Fibroblast of villous mesenchyme (primary cell): ENCODE results near the gene FKBP10. TPM values are rescaled to one million over a fixed set of nuclear protein-coding genes. Genes with fewer than 3 reads are reported as not detected.
A peak's percentile ranks its signal among the peaks of the same experiment; 100 is the strongest.

Experiments
- DNase-seq: peaks from one replicate; pipeline ENCODE4 v3.0.0-alpha.2; 2010; ENCODE audit warnings: low read depth
- H3K4me3 ChIP-seq: 2 replicates; pipeline ENCODE4 v1.5.1; 2011; ENCODE audit warnings: low read depth, mild to moderate bottlenecking, low read length
- total RNA-seq: library from RNA; depleted of rRNA; stranded (reverse); fragments of >200 nt; gene quantifications from 2 replicates; pipeline ENCODE4 v1.2.3, GENCODE V29; 2012
- TF ChIP-seq, protein P1 (sequence below): IDR thresholded peaks from 2 replicates; pipeline ENCODE4 v1.5.1; 2012; ENCODE audit warnings: low read depth, mild to moderate bottlenecking, low read length; ENCODE audit not compliant: insufficient read depth

The FKBP10 gene
- 191 and 228 TPM in 2 replicates for total RNA-seq

DNA sequence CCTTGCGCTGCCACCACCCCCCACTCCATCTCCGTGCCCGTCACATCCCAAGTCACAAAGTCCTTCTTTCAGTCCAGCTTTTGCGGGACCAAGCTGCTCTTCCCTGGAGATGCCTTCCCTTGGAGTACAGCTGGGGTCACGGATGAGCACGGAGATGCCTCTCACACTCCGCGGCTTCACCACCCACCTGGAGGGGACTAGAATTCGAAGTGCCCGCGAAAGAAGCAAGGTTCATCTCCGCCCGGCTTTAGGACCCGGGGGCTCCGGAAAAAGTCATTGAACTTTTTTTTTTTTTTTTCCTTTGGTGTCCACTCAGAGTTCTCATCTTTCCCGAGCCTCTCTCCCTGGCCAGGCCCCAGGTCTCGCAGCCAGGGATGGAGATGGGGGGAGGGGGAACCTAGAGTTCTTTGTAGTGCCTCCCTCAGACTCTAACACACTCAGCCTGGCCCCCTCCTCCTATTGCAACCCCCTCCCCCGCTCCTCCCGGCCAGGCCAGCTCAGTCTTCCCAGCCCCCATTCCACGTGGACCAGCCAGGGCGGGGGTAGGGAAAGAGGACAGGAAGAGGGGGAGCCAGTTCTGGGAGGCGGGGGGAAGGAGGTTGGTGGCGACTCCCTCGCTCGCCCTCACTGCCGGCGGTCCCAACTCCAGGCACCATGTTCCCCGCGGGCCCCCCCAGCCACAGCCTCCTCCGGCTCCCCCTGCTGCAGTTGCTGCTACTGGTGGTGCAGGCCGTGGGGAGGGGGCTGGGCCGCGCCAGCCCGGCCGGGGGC, at the start of gene FKBP10:
FKBP10 (plus strand) TSS at position 624 of the 771 bp plus-strand sequence; CDS start at position 655, 31 bp downstream.
- TF ChIP-seq, protein P1, sequence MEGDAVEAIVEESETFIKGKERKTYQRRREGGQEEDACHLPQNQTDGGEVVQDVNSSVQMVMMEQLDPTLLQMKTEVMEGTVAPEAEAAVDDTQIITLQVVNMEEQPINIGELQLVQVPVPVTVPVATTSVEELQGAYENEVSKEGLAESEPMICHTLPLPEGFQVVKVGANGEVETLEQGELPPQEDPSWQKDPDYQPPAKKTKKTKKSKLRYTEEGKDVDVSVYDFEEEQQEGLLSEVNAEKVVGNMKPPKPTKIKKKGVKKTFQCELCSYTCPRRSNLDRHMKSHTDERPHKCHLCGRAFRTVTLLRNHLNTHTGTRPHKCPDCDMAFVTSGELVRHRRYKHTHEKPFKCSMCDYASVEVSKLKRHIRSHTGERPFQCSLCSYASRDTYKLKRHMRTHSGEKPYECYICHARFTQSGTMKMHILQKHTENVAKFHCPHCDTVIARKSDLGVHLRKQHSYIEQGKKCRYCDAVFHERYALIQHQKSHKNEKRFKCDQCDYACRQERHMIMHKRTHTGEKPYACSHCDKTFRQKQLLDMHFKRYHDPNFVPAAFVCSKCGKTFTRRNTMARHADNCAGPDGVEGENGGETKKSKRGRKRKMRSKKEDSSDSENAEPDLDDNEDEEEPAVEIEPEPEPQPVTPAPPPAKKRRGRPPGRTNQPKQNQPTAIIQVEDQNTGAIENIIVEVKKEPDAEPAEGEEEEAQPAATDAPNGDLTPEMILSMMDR: no peak
- H3K4me3 ChIP-seq: peak within 1 kb of the TSS; percentile 95
- DNase-seq: peak; percentile 92

GRCh38 chr17:41763327-41763726, 49.5 kb upstream of the FKBP10 start:
- no peak overlapping the region for H3K4me3 ChIP-seq
- TF ChIP-seq, protein P1: no peak
- no peak for DNase-seq

GRCh38 chr17:41766135-41766534, 46.7 kb upstream of the FKBP10 start:
- TF ChIP-seq, protein P1: no peak
- no peak for DNase-seq
- no peak overlapping the region for H3K4me3 ChIP-seq

DNA sequence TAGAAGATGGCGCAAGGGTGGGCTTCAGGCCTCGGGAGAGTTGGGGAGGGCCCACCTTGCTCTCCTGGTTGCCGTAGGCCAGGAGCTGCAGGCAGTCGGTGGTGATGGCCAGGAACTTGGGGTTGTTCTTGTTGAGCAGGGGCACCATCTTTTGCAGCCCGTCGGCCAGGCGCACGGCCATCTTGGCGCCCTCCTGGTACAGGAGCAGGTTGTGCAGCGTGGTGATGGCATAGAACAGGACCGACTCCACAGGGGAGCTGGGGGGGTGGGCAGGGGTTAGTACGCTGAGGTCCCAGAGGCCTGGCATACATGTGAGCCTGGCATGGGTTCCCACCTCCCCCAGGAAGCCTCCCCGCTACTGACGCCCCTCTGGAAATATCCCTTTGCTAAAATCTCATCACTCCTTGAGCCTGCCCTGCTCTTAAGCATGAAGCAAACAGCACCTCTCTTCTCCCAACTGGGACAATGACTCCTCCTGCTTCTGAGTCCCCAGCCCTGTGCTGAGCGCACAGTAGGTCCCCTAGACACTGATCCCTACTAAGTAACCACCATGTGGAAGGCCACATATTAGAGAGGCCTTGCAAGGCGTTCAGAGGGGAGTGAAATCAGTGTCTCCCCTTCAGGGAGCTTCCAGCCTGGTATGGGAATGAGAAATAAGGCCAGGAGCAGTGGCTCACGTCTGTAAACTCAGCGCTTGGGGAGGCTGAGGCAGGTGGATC, 45.3 kb upstream of the FKBP10 start:
- TF ChIP-seq, protein P1: no peak
- H3K4me3 ChIP-seq: no peak overlapping the region
- DNase-seq: no peak

DNA sequence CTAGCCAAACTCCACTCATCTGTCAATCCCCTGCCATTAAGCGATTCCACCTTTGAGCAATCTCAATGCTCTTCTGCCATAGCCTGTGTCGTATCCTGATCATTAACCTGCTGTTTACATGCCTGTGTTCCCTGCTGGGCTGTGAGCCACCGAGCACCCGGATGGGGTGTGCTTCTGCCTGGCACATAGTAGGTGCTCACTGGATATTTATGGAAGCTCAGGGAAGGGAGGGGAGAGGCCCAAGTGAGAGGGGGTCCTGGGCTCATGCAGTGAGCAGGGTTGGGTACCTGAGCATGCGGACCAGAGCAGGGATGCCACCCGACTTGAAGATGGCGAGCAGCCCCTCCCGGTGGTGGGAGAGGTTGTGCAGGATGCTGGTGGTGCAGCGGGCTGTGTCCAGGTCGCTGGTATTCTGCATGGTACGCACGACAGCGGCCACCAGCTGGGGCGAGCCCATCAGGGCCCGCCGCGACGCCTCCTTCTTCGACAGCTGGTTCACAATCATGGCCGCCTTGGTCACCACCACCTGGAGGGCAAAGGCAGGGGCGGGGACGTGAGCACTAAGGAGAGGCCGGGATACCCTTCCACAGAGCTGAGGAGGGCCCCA, 44.0 kb upstream of the FKBP10 start:
- H3K4me3 ChIP-seq: no peak overlapping the region
- no peak for DNase-seq
- TF ChIP-seq, protein P1: no peak

GRCh38 chr17:41769346-41769862, 43.4 kb upstream of the FKBP10 start:
- TF ChIP-seq, protein P1: no peak
- H3K4me3 ChIP-seq: no peak overlapping the region
- no peak for DNase-seq
